ENCODE measurements around the gene SMARCA2. TPM values are rescaled to one million over a fixed set of nuclear protein-coding genes. Genes with fewer than 3 reads are reported as not detected.

SMARCA2 gene
- total RNA-seq, 2 experiments from 2014 or later: 168 to 188 TPM

- Mint-ChIP-seq H3K36me3 (peaks cover 74% of the 10 kb centered on the region), H3K4me1 (peaks cover 22% of the 10 kb centered on the region), H3K27ac (no peak overlapping the region), H3K4me3 (no peak overlapping the region), H3K9me3 (ENCODE audit: low read depth) (no peaks in the 10 kb centered on the region), H3K27me3 (no peaks in the 10 kb centered on the region)
- CTCF ChIA-PET: no interaction called here
- DNase-seq (no peak), ATAC-seq (no peak)
Observed at GRCh38 chr9:2036844-2037243, 21.7 kb downstream of the SMARCA2 start.

- Mint-ChIP-seq H3K4me1 (peaks cover 34% of the 10 kb centered on the region), H3K27me3 (no peaks in the 10 kb centered on the region), H3K9me3 (ENCODE audit: low read depth) (no peaks in the 10 kb centered on the region), H3K36me3 (peaks cover 72% of the 10 kb centered on the region), H3K27ac (no peak overlapping the region), H3K4me3 (no peak overlapping the region)
- DNase-seq: no peak
- no peak for ATAC-seq
- CTCF ChIA-PET: interaction anchor here (1.4 kb wide), 1 partner anchor 9 kb away, joined by 3 read pairs; no protein-coding TSS in a partner anchor
Observed at GRCh38 chr9:2039294-2040180, 24.4 kb downstream of the SMARCA2 start.

DNA sequence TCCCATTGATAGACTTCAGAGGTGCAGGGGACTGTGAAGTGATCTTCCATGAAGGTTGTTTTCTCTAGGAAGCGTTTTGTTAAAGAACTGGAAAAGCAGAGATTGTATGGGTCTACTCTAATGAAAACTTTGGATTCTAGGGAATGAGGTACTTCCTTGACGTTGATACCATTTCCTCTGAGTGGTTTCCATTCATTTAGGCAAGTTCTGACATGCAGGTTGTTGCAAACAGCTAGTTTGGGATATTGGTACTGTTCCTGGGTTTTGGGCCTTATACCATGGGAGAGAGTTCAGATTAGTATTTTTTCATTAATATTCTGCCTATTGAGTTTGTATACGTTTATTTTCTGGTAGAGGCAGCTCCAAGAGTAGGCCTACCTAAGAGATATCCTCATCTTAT, 25.7 kb downstream of the SMARCA2 start:
- H3K4me3 Mint-ChIP-seq: no peak overlapping the region
- H3K27me3 Mint-ChIP-seq: no peaks in the 10 kb centered on the region
- H3K9me3 Mint-ChIP-seq (ENCODE audit: low read depth): no peaks in the 10 kb centered on the region
- peaks cover 78% of the 10 kb centered on the region for H3K36me3 Mint-ChIP-seq
- ATAC-seq (no peak), DNase-seq (no peak)
- H3K4me1 Mint-ChIP-seq: peaks cover 32% of the 10 kb centered on the region
- H3K27ac Mint-ChIP-seq: no peak overlapping the region
- CTCF ChIA-PET: interaction anchor here (1.2 kb wide), 1 partner anchor 53 kb away, joined by 3 read pairs; no protein-coding TSS in a partner anchor

DNA sequence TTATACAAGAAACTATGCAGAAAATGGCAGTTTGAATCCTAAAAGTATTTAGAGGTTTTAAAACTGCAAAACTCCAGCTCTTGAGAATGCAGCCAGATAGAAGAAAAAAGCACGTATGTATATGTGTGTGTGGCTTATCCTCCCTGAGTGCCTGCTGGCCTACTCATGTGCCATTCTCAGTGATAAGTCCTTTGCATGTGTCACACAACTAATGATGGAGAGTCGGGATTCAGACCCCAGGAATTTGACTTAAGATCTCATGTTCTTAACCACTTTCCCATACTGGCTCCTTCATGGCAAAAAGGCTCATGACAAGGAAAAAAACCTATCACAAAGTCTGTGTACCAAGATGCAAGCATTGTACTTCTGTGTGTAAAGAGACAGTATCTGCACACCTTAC, 26.6 kb downstream of the SMARCA2 start:
- peaks cover 23% of the 10 kb centered on the region for H3K4me1 Mint-ChIP-seq
- H3K9me3 Mint-ChIP-seq (ENCODE audit: low read depth): no peaks in the 10 kb centered on the region
- DNase-seq: no peak
- CTCF ChIA-PET: interaction anchor here (1.2 kb wide), 1 partner anchor 53 kb away, joined by 3 read pairs; no protein-coding TSS in a partner anchor
- H3K27ac Mint-ChIP-seq: no peak overlapping the region
- no peaks in the 10 kb centered on the region for H3K27me3 Mint-ChIP-seq
- peaks cover 76% of the 10 kb centered on the region for H3K36me3 Mint-ChIP-seq
- H3K4me3 Mint-ChIP-seq: no peak overlapping the region
- no peak for ATAC-seq

GRCh38 chr9:2043243-2043642, 28.1 kb downstream of the SMARCA2 start:
- ATAC-seq (no peak), DNase-seq (no peak)
- Mint-ChIP-seq H3K27ac (no peak overlapping the region), H3K9me3 (ENCODE audit: low read depth) (no peaks in the 10 kb centered on the region), H3K27me3 (no peaks in the 10 kb centered on the region), H3K36me3 (peaks cover 76% of the 10 kb centered on the region), H3K4me3 (no peak overlapping the region), H3K4me1 (peaks cover 19% of the 10 kb centered on the region)
- CTCF ChIA-PET: interaction anchor here (1.2 kb wide), 1 partner anchor 26 kb away, joined by 3 read pairs; no protein-coding TSS in a partner anchor

DNA sequence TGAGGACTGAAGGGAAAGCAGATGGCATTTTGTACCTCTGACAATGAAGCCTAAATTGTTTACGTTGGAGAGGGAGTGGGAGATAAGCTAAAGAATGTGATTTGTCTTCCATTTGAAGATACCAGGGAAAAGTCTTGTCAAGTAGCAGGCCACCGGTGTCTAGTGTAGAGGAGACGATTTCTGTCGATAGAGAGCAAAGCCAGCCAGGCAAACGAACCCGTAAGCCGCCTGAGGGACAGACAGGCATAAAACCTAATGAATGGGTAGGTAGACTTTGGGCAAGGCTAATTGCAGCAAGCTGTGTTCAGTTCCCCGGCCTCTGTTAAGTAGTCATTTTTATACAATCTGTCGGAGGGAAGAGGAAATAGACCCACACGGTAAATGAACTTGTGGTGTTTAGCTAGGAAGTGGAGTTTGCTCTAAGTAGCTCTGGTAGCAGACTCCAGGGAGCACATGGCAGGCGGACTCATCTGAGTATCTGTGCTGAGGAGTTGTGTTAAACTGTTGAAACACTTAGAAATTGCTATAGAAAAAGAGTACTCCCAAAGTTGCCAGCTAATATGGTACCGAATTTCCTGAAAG, 28.8 kb downstream of the SMARCA2 start:
- peaks cover 72% of the 10 kb centered on the region for H3K36me3 Mint-ChIP-seq
- no peaks in the 10 kb centered on the region for H3K9me3 Mint-ChIP-seq (ENCODE audit: low read depth)
- H3K27ac Mint-ChIP-seq: no peak overlapping the region
- no peak for DNase-seq
- no peak overlapping the region for H3K4me3 Mint-ChIP-seq
- CTCF ChIA-PET: interaction anchor here (1.2 kb wide), 1 partner anchor 27 kb away, joined by 3 read pairs; no protein-coding TSS in a partner anchor
- no peaks in the 10 kb centered on the region for H3K27me3 Mint-ChIP-seq
- ATAC-seq: no peak
- H3K4me1 Mint-ChIP-seq: peaks cover 19% of the 10 kb centered on the region

- Mint-ChIP-seq H3K9me3 (ENCODE audit: low read depth) (no peaks in the 10 kb centered on the region), H3K27ac (no peak overlapping the region), H3K27me3 (no peaks in the 10 kb centered on the region), H3K4me1 (peaks cover 21% of the 10 kb centered on the region), H3K36me3 (peaks cover 61% of the 10 kb centered on the region), H3K4me3 (no peak overlapping the region)
- ATAC-seq (no peak), DNase-seq (no peak)
- CTCF ChIA-PET: no interaction called here
Observed at GRCh38 chr9:2047144-2047671, 32.1 kb downstream of the SMARCA2 start.

- no peak overlapping the region for H3K27ac Mint-ChIP-seq
- no peak for ATAC-seq
Observed at GRCh38 chr9:2047916-2048315, 32.8 kb downstream of the SMARCA2 start.

DNA sequence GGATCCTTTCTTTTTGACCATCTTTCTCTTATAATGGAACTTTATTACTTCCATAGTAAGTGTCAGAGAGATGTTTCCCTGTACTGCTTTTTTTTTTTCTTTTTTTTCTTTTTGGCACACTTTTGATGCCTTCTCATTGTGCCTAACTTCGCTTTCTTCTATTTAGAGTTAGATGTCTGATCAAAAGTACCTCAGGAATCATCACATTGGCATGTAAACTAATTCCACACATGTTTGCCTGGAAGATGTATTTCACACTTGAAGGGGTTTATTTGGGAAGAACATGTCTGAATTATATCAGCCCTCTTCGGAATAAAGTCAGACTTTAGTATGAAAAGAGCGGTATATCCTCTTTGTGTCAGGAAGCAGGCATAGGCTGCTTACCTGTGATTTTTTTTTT, 35.1 kb downstream of the SMARCA2 start:
- DNase-seq (no peak), ATAC-seq (no peak)
- no peak overlapping the region for H3K27ac Mint-ChIP-seq
- peaks cover 31% of the 10 kb centered on the region for H3K4me1 Mint-ChIP-seq
- no peaks in the 10 kb centered on the region for H3K27me3 Mint-ChIP-seq
- CTCF ChIA-PET: no interaction called here
- no peaks in the 10 kb centered on the region for H3K9me3 Mint-ChIP-seq (ENCODE audit: low read depth)
- no peak overlapping the region for H3K4me3 Mint-ChIP-seq
- peaks cover 46% of the 10 kb centered on the region for H3K36me3 Mint-ChIP-seq

More at GRCh38 chr9:2047916-2048315, 32.8 kb downstream of the SMARCA2 start:
- H3K4me3 Mint-ChIP-seq: no peak overlapping the region
- H3K27me3 Mint-ChIP-seq: no peaks in the 10 kb centered on the region
- DNase-seq: no peak
- H3K4me1 Mint-ChIP-seq: peaks cover 23% of the 10 kb centered on the region
- no peaks in the 10 kb centered on the region for H3K9me3 Mint-ChIP-seq (ENCODE audit: low read depth)
- H3K36me3 Mint-ChIP-seq: peaks cover 58% of the 10 kb centered on the region
- CTCF ChIA-PET: interaction anchor here (1.0 kb wide), 1 partner anchor 9 kb away, joined by 3 read pairs; no protein-coding TSS in a partner anchor

- Mint-ChIP-seq H3K4me3 (peak overlapping the region; percentile 41), H3K27ac (peak overlapping the region; percentile 83), H3K36me3 (peaks cover 59% of the 10 kb centered on the region), H3K27me3 (no peaks in the 10 kb centered on the region), H3K9me3 (ENCODE audit: low read depth) (no peaks in the 10 kb centered on the region), H3K4me1 (peaks cover 35% of the 10 kb centered on the region)
- CTCF ChIA-PET: interaction anchor here (0.8 to 2.8 kb wide), 10 partner anchors 12 to 42 kb away, joined by 3 to 13 read pairs (median 4); partner anchors contain the start of gene SMARCA2
- peak; percentile 92 for DNase-seq
- peak; percentile 96 for ATAC-seq
Observed at GRCh38 chr9:2053883-2054845, 39.0 kb downstream of the SMARCA2 start.

- Mint-ChIP-seq H3K27ac (no peak overlapping the region), H3K36me3 (peaks cover 65% of the 10 kb centered on the region), H3K27me3 (no peaks in the 10 kb centered on the region), H3K4me3 (no peak overlapping the region), H3K4me1 (peaks cover 35% of the 10 kb centered on the region), H3K9me3 (ENCODE audit: low read depth) (no peaks in the 10 kb centered on the region)
- DNase-seq (peak; percentile 46), ATAC-seq (peak; percentile 31)
- CTCF ChIA-PET: interaction anchor here (1.1 to 2.8 kb wide), 7 partner anchors 11 to 42 kb away, joined by 3 to 13 read pairs (median 6); partner anchors contain the start of gene SMARCA2
Observed at GRCh38 chr9:2055203-2055658, 40.1 kb downstream of the SMARCA2 start.

- ATAC-seq: no peak
Observed at GRCh38 chr9:2059274-2059929, 44.3 kb downstream of the SMARCA2 start.

More at GRCh38 chr9:2059274-2059929, 44.3 kb downstream of the SMARCA2 start:
- Mint-ChIP-seq H3K36me3 (peaks cover 70% of the 10 kb centered on the region), H3K27ac (no peak overlapping the region), H3K27me3 (no peaks in the 10 kb centered on the region), H3K4me1 (peaks cover 11% of the 10 kb centered on the region), H3K9me3 (ENCODE audit: low read depth) (no peaks in the 10 kb centered on the region), H3K4me3 (no peak overlapping the region)
- DNase-seq: no peak
- CTCF ChIA-PET: no interaction called here
